SK-N-SH (cell line): ENCODE results near the gene TADA2B. TPM values are rescaled to one million over a fixed set of nuclear protein-coding genes. Genes with fewer than 3 reads are reported as not detected.
A peak's percentile ranks its signal among the peaks of the same experiment; 100 is the strongest.

Source experiments
- CTCF ChIA-PET: fragments of 300-600, 350-600 bp; formaldehyde crosslinking; extraction: SDS; loops from one replicate; lab custom pipeline; 2021; lab: Yijun Ruan, JAX
- POLR2A ChIA-PET: fragments of 350-600 bp; sonication (Branson Sonifier 250); formaldehyde crosslinking; extraction: SDS; loops from one replicate; lab custom pipeline; 2020; ENCODE audit warnings: antibody characterized with exemption, inconsistent platforms; lab: Yijun Ruan, JAX
- DNase-seq: peaks from one replicate; pipeline ENCODE4 v3.0.0; 2012
- H2AFZ ChIP-seq: fragments of 200-600 bp; sonication (generic); 2 replicates; pipeline ENCODE4 v1.8.1; 2016; ENCODE audit warnings: antibody characterized with exemption, mild to moderate bottlenecking, low read depth
- H3F3A ChIP-seq: fragments of 200-600 bp; sonication (generic); replicated peaks from 2 replicates; pipeline ENCODE3; 2016; ENCODE audit warnings: antibody characterized with exemption, mild to moderate bottlenecking; ENCODE audit not compliant: insufficient read depth
- H3K27ac ChIP-seq, 2 experiments: fragments of 200-500 bp in 1 of 2; fragments of 200-600 bp in 1 of 2; sonication (Bioruptor generic) in 1 of 2; sonication (generic), shearing (Covaris generic) in 1 of 2; 2 replicates each; pipeline versions ENCODE4 v1.5.1 to v1.6.1; 2014 to 2016; ENCODE audit warnings: low read depth in 2 of 2, inconsistent platforms in 1 of 2, low read length in 1 of 2, mild to moderate bottlenecking in 1 of 2, mixed read lengths in 1 of 2
- H3K27me3 ChIP-seq: fragments of 200-600 bp; sonication (generic), shearing (Covaris generic); 2 replicates; pipeline ENCODE4 v1.6.1; 2016; ENCODE audit warnings: mixed run types; ENCODE audit not compliant: insufficient read depth
- H3K36me3 ChIP-seq, 2 experiments: fragments of 200-500 bp in 1 of 2; fragments of 200-600 bp in 1 of 2; sonication (Bioruptor generic) in 1 of 2; sonication (generic) in 1 of 2; replicated peaks in 1 of 2; 2 replicates each; pipeline versions ENCODE3 to v1.5.1; 2014 to 2016; ENCODE audit warnings: low read length in 1 of 2, mild to moderate bottlenecking in 1 of 2; ENCODE audit not compliant: insufficient read depth in 2 of 2, control insufficient read depth in 1 of 2
- H3K4me1 ChIP-seq, 2 experiments: fragments of 200-500 bp in 1 of 2; fragments of 200-600 bp in 1 of 2; sonication (Bioruptor generic) in 1 of 2; sonication (generic), shearing (Covaris generic) in 1 of 2; 2 replicates each; pipeline versions ENCODE4 v1.5.1 to v1.6.1; 2014 to 2016; ENCODE audit warnings: low read depth in 1 of 2, low read length in 1 of 2, mixed run types in 1 of 2; ENCODE audit not compliant: insufficient read depth in 2 of 2, control insufficient read depth in 1 of 2
- H3K4me2 ChIP-seq: fragments of 200-600 bp; sonication (generic), shearing (Covaris generic); 2 replicates; pipeline ENCODE4 v1.6.1; 2017; ENCODE audit warnings: mixed run types
- H3K4me3 ChIP-seq, 2 experiments: fragments of 200-500 bp in 1 of 2; fragments of 200-600 bp in 1 of 2; sonication (Bioruptor generic) in 1 of 2; sonication (generic), shearing (Covaris generic) in 1 of 2; 2 replicates each; pipeline versions ENCODE4 v1.5.1 to v1.8.1; 2014 to 2016; ENCODE audit warnings: low read depth in 2 of 2, inconsistent platforms in 1 of 2, low read length in 1 of 2, mild to moderate bottlenecking in 1 of 2, mixed read lengths in 1 of 2, moderate library complexity in 1 of 2
- H3K79me2 ChIP-seq: fragments of 200-600 bp; sonication (generic); 2 replicates; pipeline ENCODE4 v1.8.1; 2017; ENCODE audit warnings: mild to moderate bottlenecking; ENCODE audit not compliant: insufficient read depth
- H3K9ac ChIP-seq: fragments of 200-600 bp; sonication (generic); 2 replicates; pipeline ENCODE4 v1.6.1; 2017; ENCODE audit warnings: mixed run types
- H3K9me2 ChIP-seq: fragments of 200-600 bp; sonication (generic); 2 replicates; pipeline ENCODE4 v1.6.1; 2017; ENCODE audit warnings: mixed run types
- H3K9me3 ChIP-seq: fragments of 200-600 bp; sonication (generic); 2 replicates; pipeline ENCODE4 v1.6.1; 2017; ENCODE audit warnings: mixed run types, mild to moderate bottlenecking, moderate library complexity
- H4K20me1 ChIP-seq: fragments of 200-600 bp; sonication (generic); 2 replicates; pipeline ENCODE4 v1.6.1; 2017; ENCODE audit warnings: mild to moderate bottlenecking, mixed run types; ENCODE audit not compliant: insufficient read depth
- CHD2 ChIP-seq: fragments of 150-350 bp; IDR thresholded peaks from 2 replicates; pipeline ENCODE4 v1.6.1; 2018; ENCODE audit warnings: low read length; ENCODE audit not compliant: partially characterized antibody
- FOSL2 ChIP-seq: IDR thresholded peaks from 2 replicates; pipeline ENCODE4 v1.4.0; 2012; ENCODE audit warnings: low read depth, mild to moderate bottlenecking, moderate library complexity, borderline replicate concordance
- FOXJ3 ChIP-seq: sonication (generic); formaldehyde crosslinking; IDR thresholded peaks from 2 replicates; pipeline ENCODE4 v1.5.1; 2020; ENCODE audit warnings: mild to moderate bottlenecking, missing genetic modification reagents
- GATA2 ChIP-seq: sonication (generic); formaldehyde crosslinking; IDR thresholded peaks from 2 replicates; pipeline ENCODE4 v1.5.0; 2020; ENCODE audit warnings: mild to moderate bottlenecking, missing genetic modification reagents
- JUND ChIP-seq: IDR thresholded peaks from 2 replicates; pipeline ENCODE4 v1.4.0; 2012
- RCOR1 ChIP-seq: fragments of 150-350 bp; IDR thresholded peaks from 2 replicates; pipeline ENCODE4 v1.6.1; 2017; ENCODE audit warnings: antibody characterized with exemption, low read length
- RFX5 ChIP-seq: IDR thresholded peaks from 2 replicates; pipeline ENCODE4 v1.6.1; 2012; ENCODE audit warnings: mild to moderate bottlenecking, improper control_type of control experiment, low read length
- RXRA ChIP-seq: IDR thresholded peaks from 2 replicates; pipeline ENCODE4 v1.4.0; 2012; ENCODE audit warnings: low read depth, mild to moderate bottlenecking, borderline replicate concordance
- SIN3A ChIP-seq: IDR thresholded peaks from 2 replicates; pipeline ENCODE4 v1.6.1; 2012; ENCODE audit warnings: low read depth, mild to moderate bottlenecking, low read length, moderate library complexity, borderline replicate concordance
- TAF1 ChIP-seq: IDR thresholded peaks from 2 replicates; pipeline ENCODE4 v1.6.1; 2012; ENCODE audit warnings: low read depth, mild to moderate bottlenecking, low read length, moderate library complexity, borderline replicate concordance
- TCF12 ChIP-seq: IDR thresholded peaks from 2 replicates; pipeline ENCODE4 v1.4.0; 2012
- TEAD4 ChIP-seq: IDR thresholded peaks from 2 replicates; pipeline ENCODE4 v1.4.0; 2012; ENCODE audit warnings: mild to moderate bottlenecking, borderline replicate concordance; ENCODE audit not compliant: insufficient read depth
- WGBS: methylation state at CpG from one replicate; pipeline ENCODE4 v1.1.6; 2017; ENCODE audit warnings: low lambda C conversion rate; 5-methylcytosine and 5-hydroxymethylcytosine counted together
- polyA plus RNA-seq, 3 experiments: library from polyadenylated mRNA; depleted of rRNA; stranded (reverse); fragments of >200 nt; gene quantifications; 2 replicates each; pipeline ENCODE4 v1.2.3, GENCODE V29; 2012
- TF ChIP-seq, protein P1 (sequence below): IDR thresholded peaks from 2 replicates; pipeline ENCODE4 v1.4.0; 2012; ENCODE audit warnings: low read depth
- TF ChIP-seq, protein P2 (sequence below): IDR thresholded peaks from 2 replicates; pipeline ENCODE4; 2012
- TF ChIP-seq, protein P3 (sequence below): IDR thresholded peaks from 2 replicates; pipeline ENCODE4 v1.4.0; 2012; ENCODE audit warnings: low read depth, borderline replicate concordance
- TF ChIP-seq, protein P4 (sequence below): IDR thresholded peaks from 2 replicates; pipeline ENCODE4 v1.6.1; 2012; ENCODE audit warnings: mild to moderate bottlenecking, low read depth, low read length, moderate library complexity

Gene TADA2B
- polyA plus RNA-seq, 1 of the 3 experiments (the other 2 are of a cell fraction), result 8.0 TPM

- Histone ChIP-seq H3F3A (no peaks in the 10 kb centered on the region), H3K4me1 (peaks cover 0 to 6% of the 10 kb centered on the region in 2 experiments; a peak in 1 of 4 replicates), H3K36me3 (peaks cover 5 to 16% of the 10 kb centered on the region in 2 experiments), H3K27ac (peak overlapping the region in 1 of 2 experiments; percentile 57; a peak in 2 of 4 replicates), H2AFZ (no peak overlapping the region), H4K20me1 (no peaks in the 10 kb centered on the region), H3K4me3 (no peak overlapping the region), H3K4me2 (no peak overlapping the region), H3K27me3 (no peaks in the 10 kb centered on the region), H3K9me3 (no peaks in the 10 kb centered on the region), H3K9ac (no peak overlapping the region), H3K79me2 (no peaks in the 10 kb centered on the region; the same call in 1 of the 2 replicates), H3K9me2 (no peaks in the 10 kb centered on the region)
- ChIA-PET POLR2A (no interaction called here), CTCF (interaction anchor here (1.3 to 1.7 kb wide), 2 partner anchors 15 to 49 kb away, joined by 3 to 5 read pairs; no protein-coding TSS in a partner anchor)
- no peak for TF ChIP-seq CHD2
- TF ChIP-seq SIN3A, result no peak
- TF ChIP-seq, protein P1, sequence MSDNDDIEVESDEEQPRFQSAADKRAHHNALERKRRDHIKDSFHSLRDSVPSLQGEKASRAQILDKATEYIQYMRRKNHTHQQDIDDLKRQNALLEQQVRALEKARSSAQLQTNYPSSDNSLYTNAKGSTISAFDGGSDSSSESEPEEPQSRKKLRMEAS, result no peak
- TF ChIP-seq, protein P2, sequence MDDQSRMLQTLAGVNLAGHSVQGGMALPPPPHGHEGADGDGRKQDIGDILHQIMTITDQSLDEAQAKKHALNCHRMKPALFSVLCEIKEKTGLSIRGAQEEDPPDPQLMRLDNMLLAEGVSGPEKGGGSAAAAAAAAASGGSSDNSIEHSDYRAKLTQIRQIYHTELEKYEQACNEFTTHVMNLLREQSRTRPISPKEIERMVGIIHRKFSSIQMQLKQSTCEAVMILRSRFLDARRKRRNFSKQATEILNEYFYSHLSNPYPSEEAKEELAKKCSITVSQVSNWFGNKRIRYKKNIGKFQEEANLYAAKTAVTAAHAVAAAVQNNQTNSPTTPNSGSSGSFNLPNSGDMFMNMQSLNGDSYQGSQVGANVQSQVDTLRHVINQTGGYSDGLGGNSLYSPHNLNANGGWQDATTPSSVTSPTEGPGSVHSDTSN, result no peak
- TF ChIP-seq RFX5, result no peak
- DNase-seq, result no peak
- WGBS, result 79% methylated on average over 5 of the region's 5 CpGs
Observed at GRCh38 chr4:7021355-7021754, 21.8 kb upstream of the TADA2B start.

DNA sequence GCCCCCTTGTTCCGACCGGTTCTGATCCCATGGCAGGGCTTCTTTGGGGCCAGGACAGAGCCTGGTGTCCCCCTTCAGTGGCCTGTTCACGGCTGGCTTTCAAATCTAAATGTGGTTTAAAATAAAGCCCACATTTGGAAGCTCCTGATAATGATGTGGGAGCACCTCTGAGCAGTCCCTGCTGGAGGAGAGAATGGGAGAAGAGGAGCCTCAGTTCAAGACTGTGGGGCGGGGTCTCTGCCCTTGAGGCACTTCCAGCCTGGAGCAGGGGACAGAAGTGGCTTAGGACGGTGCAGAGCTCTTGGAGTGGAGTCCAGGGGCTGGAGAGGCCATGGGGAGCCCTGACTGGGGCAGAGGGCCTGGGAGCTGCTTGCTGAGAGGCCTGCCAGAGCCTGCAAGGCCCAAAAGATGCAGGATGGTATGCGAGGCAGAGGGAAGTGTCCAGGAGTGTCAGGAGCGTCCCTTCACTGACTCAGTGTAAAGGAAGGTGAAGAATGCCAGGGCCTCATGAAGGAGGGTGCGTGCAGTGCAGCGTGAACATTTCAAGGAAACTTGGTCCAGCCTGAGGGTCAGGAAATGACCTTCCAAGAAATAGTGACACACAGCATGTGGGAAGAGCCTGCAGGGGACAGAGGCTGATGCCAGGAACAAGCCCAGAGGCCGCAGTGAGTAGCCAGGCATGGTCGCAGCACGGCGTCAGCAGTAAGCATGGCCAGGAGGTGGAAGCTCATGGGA is 21.1 kb upstream of the TADA2B start:
- 70% methylated on average over 11 of the region's 13 CpGs for WGBS
- Histone ChIP-seq H3F3A (no peaks in the 10 kb centered on the region), H3K9ac (peak overlapping the region; percentile 51; the same call in 1 of the 2 replicates), H3K9me2 (no peaks in the 10 kb centered on the region), H3K79me2 (no peaks in the 10 kb centered on the region; the same call in 1 of the 2 replicates), H3K4me1 (peaks cover 0 to 6% of the 10 kb centered on the region in 2 experiments; a peak in 1 of 4 replicates), H3K4me3 (no peak overlapping the region), H3K27me3 (no peaks in the 10 kb centered on the region), H3K27ac (peak overlapping the region in 1 of 2 experiments; percentile 57; a peak in 2 of 4 replicates), H4K20me1 (no peaks in the 10 kb centered on the region), H2AFZ (no peak overlapping the region), H3K9me3 (no peaks in the 10 kb centered on the region), H3K36me3 (peaks cover 5 to 12% of the 10 kb centered on the region in 2 experiments), H3K4me2 (peak overlapping the region; percentile 30; the same call in 1 of the 2 replicates)
- ChIA-PET CTCF (interaction anchor here (1.0 to 1.1 kb wide), 2 partner anchors 9 to 48 kb away, joined by 4 to 5 read pairs; no protein-coding TSS in a partner anchor), POLR2A (no interaction called here)
- no peak for DNase-seq
- TF ChIP-seq TEAD4 (peak; percentile 38; the same call in 1 of the 2 replicates), FOXJ3 (CRISPR knock-in tag) (no peak), FOSL2 (peak; percentile 52; the same call in 1 of the 2 replicates), TCF12 (peak; percentile 22; the same call in 1 of the 2 replicates), RCOR1 (no peak), GATA2 (CRISPR knock-in tag) (no peak), JUND (peak; percentile 44; the same call in 1 of the 2 replicates), RXRA (no peak), TAF1 (no peak)
- TF ChIP-seq, protein P1, result peak; percentile 63
- TF ChIP-seq, protein P3, sequence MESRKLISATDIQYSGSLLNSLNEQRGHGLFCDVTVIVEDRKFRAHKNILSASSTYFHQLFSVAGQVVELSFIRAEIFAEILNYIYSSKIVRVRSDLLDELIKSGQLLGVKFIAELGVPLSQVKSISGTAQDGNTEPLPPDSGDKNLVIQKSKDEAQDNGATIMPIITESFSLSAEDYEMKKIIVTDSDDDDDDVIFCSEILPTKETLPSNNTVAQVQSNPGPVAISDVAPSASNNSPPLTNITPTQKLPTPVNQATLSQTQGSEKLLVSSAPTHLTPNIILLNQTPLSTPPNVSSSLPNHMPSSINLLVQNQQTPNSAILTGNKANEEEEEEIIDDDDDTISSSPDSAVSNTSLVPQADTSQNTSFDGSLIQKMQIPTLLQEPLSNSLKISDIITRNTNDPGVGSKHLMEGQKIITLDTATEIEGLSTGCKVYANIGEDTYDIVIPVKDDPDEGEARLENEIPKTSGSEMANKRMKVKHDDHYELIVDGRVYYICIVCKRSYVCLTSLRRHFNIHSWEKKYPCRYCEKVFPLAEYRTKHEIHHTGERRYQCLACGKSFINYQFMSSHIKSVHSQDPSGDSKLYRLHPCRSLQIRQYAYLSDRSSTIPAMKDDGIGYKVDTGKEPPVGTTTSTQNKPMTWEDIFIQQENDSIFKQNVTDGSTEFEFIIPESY, result no peak
- TF ChIP-seq, protein P4, sequence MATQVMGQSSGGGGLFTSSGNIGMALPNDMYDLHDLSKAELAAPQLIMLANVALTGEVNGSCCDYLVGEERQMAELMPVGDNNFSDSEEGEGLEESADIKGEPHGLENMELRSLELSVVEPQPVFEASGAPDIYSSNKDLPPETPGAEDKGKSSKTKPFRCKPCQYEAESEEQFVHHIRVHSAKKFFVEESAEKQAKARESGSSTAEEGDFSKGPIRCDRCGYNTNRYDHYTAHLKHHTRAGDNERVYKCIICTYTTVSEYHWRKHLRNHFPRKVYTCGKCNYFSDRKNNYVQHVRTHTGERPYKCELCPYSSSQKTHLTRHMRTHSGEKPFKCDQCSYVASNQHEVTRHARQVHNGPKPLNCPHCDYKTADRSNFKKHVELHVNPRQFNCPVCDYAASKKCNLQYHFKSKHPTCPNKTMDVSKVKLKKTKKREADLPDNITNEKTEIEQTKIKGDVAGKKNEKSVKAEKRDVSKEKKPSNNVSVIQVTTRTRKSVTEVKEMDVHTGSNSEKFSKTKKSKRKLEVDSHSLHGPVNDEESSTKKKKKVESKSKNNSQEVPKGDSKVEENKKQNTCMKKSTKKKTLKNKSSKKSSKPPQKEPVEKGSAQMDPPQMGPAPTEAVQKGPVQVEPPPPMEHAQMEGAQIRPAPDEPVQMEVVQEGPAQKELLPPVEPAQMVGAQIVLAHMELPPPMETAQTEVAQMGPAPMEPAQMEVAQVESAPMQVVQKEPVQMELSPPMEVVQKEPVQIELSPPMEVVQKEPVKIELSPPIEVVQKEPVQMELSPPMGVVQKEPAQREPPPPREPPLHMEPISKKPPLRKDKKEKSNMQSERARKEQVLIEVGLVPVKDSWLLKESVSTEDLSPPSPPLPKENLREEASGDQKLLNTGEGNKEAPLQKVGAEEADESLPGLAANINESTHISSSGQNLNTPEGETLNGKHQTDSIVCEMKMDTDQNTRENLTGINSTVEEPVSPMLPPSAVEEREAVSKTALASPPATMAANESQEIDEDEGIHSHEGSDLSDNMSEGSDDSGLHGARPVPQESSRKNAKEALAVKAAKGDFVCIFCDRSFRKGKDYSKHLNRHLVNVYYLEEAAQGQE, result no peak
